K562 (cell line): ENCODE data around the gene NXF3. TPM values are rescaled to one million over a fixed set of nuclear protein-coding genes. Genes with fewer than 3 reads are reported as not detected.

Experiments
- ARID4B ChIP-seq: sonication (generic); formaldehyde crosslinking; IDR thresholded peaks from 2 replicates; pipeline ENCODE4 v1.8.0; 2022; ENCODE audit warnings: mild to moderate bottlenecking, missing genetic modification reagents
- ELK1 ChIP-seq: sonication (generic); formaldehyde crosslinking; IDR thresholded peaks from 2 replicates; pipeline ENCODE4 v1.8.1; 2022; ENCODE audit warnings: missing genetic modification reagents
- HMGN3 ChIP-seq: IDR thresholded peaks from 2 replicates; pipeline ENCODE4 v1.6.1; 2011; ENCODE audit warnings: borderline replicate concordance, low read depth, mild to moderate bottlenecking, mixed read lengths, low read length; ENCODE audit not compliant: insufficient read length; ENCODE audit errors: extremely low read depth
- NFXL1 ChIP-seq: fragments of 450-650 bp; formaldehyde crosslinking; IDR thresholded peaks from 2 replicates; pipeline ENCODE4 v1.4.0; 2021; ENCODE audit warnings: mild to moderate bottlenecking
- NONO ChIP-seq, 2 experiments: fragments of 200-400 bp in 1 of 2; fragments of 450-650 bp in 1 of 2; formaldehyde crosslinking in 1 of 2; IDR thresholded peaks; 2 replicates each; pipeline ENCODE4 v1.6.1; 2017; ENCODE audit warnings: low read depth in 2 of 2, mild to moderate bottlenecking in 2 of 2, moderate library complexity in 2 of 2, low read length in 1 of 2
- NR2C1 ChIP-seq, 2 experiments: fragments of 450-650 bp; IDR thresholded peaks; 2 replicates each; pipeline ENCODE4 v1.6.1; 2017; ENCODE audit warnings: mild to moderate bottlenecking in 2 of 2, antibody characterized with exemption in 1 of 2, inconsistent platforms in 1 of 2, missing compliant biosample characterization in 1 of 2, missing genetic modification characterization in 1 of 2
- RBM17 ChIP-seq: fragments of 200-400 bp; formaldehyde crosslinking; IDR thresholded peaks from 2 replicates; pipeline ENCODE4 v1.6.1; 2017; ENCODE audit warnings: low read depth, mild to moderate bottlenecking, low read length, borderline replicate concordance
- SNRNP70 ChIP-seq: fragments of 200-400 bp; formaldehyde crosslinking; optimal IDR thresholded peaks from 2 replicates; pipeline ENCODE3; 2017; ENCODE audit warnings: low read depth, low read length
- TBP ChIP-seq: optimal IDR thresholded peaks from 2 replicates; pipeline ENCODE3; 2011; ENCODE audit warnings: low read depth, low read length, improper control_type of control experiment
- WHSC1 ChIP-seq: IDR thresholded peaks from one replicate; pipeline ENCODE4 v1.6.1; 2012; ENCODE audit warnings: low read length, control low read depth, inconsistent platforms
- ZNF134 ChIP-seq: fragments of 250-450 bp; sonication (Bioruptor Pico); conservative IDR thresholded peaks from 2 replicates; pipeline ENCODE4 v1.4.0; 2020
- ZNF253 ChIP-seq: fragments of 250-450 bp; sonication (Bioruptor Pico); conservative IDR thresholded peaks from 2 replicates; pipeline ENCODE4 v1.6.1; 2021; ENCODE audit warnings: mild to moderate bottlenecking
- ZNF280B ChIP-seq: fragments of 250-450 bp; sonication (Bioruptor Pico); IDR thresholded peaks from 2 replicates; pipeline ENCODE4 v1.5.1; 2021; ENCODE audit warnings: mild to moderate bottlenecking
- ZNF316 ChIP-seq: fragments of 450-650 bp; IDR thresholded peaks from 2 replicates; pipeline ENCODE4 v1.6.1; 2016
- ZNF354B ChIP-seq: fragments of 250-450 bp; sonication (Bioruptor Pico); IDR thresholded peaks from 2 replicates; pipeline ENCODE4 v1.4.0; 2020
- ZNF436 ChIP-seq: fragments of 250-450, 450-650 bp; sonication (Bioruptor Pico); formaldehyde crosslinking; IDR thresholded peaks from 2 replicates; pipeline ENCODE4 v1.7.0; 2020; ENCODE audit warnings: mild to moderate bottlenecking
- ZNF507 ChIP-seq: conservative IDR thresholded peaks from 2 replicates; pipeline ENCODE4 v1.6.1; 2017; ENCODE audit warnings: missing genetic modification characterization, missing compliant biosample characterization
- ZZZ3 ChIP-seq: fragments of 450-650 bp; IDR thresholded peaks from 2 replicates; pipeline ENCODE4 v1.6.1; 2016; ENCODE audit warnings: antibody characterized with exemption, mild to moderate bottlenecking, moderate library complexity
- polyA plus RNA-seq, 8 experiments: library from polyadenylated mRNA; depleted of rRNA in 4 of 8; stranded (reverse) in 5 of 8; unstranded in 3 of 8; fragments of >200 nt; fragmentation: Nextera tagmentation in 2 of 8; fragmentation: Illumina TruSeq in 1 of 8; extraction: Ambion mirVana in 2 of 8; extraction: Trizol in 1 of 8; gene quantifications; 2 replicates each; pipeline versions ENCODE4 v1.2.1 to v1.2.3, GENCODE V29; 2011 to 2014; ENCODE audit warnings: inconsistent platforms in 1 of 8, missing spikeins in 1 of 8
- total RNA-seq, 7 experiments: library from RNA; depleted of rRNA in 6 of 7; stranded (reverse); fragments of >200 nt in 6 of 7; fragmentation: Illumina TruSeq in 2 of 7; extraction: Trizol in 2 of 7; gene quantifications; 2 replicates each; pipeline versions ENCODE4 v1.2.1 to v1.2.3, GENCODE V29; 2011 to 2021; ENCODE audit warnings: low replicate concordance in 1 of 7
- TF ChIP-seq, protein P1 (sequence below): fragments of 250-450 bp; sonication (Bioruptor Pico); IDR thresholded peaks from 2 replicates; pipeline ENCODE4 v1.8.0; 2021; ENCODE audit warnings: moderate library complexity, mild to moderate bottlenecking, inconsistent platforms
- TF ChIP-seq, protein P2 (sequence below): sonication (generic); formaldehyde crosslinking; IDR thresholded peaks from 2 replicates; pipeline ENCODE4 v1.8.0; 2022; ENCODE audit warnings: mild to moderate bottlenecking, missing genetic modification reagents
- TF ChIP-seq, protein P3 (sequence below): fragments of 250-450 bp; sonication (Bioruptor Pico); IDR thresholded peaks from 2 replicates; pipeline ENCODE4 v1.5.0; 2021

NXF3 gene
- total and polyA plus RNA-seq, 9 of the 15 experiments (the other 6 are each of a cell fraction or from before 2014, with no cell fraction given) = 0.18 to 0.40 (median 0.28) TPM; not detected in 2

DNA sequence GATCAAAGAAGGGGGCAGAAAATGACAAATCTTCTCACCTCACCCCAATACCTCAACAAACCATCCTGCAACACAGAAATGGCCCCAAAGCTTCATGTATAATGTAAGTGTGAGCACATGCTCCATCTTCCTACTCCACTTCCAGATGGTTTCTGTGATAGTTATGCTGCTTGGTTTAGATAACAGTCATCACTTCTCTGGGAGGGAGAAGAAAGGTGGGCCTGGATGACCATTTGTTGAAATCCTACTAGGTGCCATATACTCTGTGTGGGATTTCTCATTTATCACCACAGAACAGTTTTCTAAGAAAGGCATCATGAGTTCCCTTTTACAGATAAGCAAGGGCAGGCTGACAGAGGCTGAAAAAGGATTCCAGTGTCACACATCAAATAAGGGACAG lies 31.3 kb upstream of the NXF3 start (continued):
- TF ChIP-seq HMGN3 = peak; percentile 40
- TF ChIP-seq ZNF436 (CRISPR knock-in tag) = no peak
- TF ChIP-seq NFXL1 (CRISPR knock-in tag) = no peak
- TF ChIP-seq WHSC1 = no peak
- TF ChIP-seq ZNF253 (CRISPR knock-in tag) = no peak
- TF ChIP-seq, protein P1, sequence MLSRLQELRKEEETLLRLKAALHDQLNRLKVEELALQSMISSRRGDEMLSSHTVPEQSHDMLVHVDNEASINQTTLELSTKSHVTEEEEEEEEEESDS = no peak
- TF ChIP-seq ZZZ3 = no peak
- TF ChIP-seq, protein P2, sequence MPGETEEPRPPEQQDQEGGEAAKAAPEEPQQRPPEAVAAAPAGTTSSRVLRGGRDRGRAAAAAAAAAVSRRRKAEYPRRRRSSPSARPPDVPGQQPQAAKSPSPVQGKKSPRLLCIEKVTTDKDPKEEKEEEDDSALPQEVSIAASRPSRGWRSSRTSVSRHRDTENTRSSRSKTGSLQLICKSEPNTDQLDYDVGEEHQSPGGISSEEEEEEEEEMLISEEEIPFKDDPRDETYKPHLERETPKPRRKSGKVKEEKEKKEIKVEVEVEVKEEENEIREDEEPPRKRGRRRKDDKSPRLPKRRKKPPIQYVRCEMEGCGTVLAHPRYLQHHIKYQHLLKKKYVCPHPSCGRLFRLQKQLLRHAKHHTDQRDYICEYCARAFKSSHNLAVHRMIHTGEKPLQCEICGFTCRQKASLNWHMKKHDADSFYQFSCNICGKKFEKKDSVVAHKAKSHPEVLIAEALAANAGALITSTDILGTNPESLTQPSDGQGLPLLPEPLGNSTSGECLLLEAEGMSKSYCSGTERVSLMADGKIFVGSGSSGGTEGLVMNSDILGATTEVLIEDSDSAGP = no peak
- no peak for TF ChIP-seq RBM17
- TF ChIP-seq ARID4B (CRISPR knock-in tag) = no peak
- TF ChIP-seq ZNF316 = no peak
- TF ChIP-seq, protein P3, sequence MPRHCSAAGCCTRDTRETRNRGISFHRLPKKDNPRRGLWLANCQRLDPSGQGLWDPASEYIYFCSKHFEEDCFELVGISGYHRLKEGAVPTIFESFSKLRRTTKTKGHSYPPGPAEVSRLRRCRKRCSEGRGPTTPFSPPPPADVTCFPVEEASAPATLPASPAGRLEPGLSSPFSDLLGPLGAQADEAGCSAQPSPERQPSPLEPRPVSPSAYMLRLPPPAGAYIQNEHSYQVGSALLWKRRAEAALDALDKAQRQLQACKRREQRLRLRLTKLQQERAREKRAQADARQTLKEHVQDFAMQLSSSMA (CRISPR knock-in tag) = no peak
- no peak for TF ChIP-seq ELK1 (CRISPR knock-in tag)
- TF ChIP-seq ZNF354B (CRISPR knock-in tag) = no peak
- TF ChIP-seq ZNF280B (CRISPR knock-in tag) = no peak
- no peak for TF ChIP-seq ZNF507 (tag)
- no peak for TF ChIP-seq NONO (IDR thresholded peaks at IDR 0.05; ENCODE audit: low read depth in 2 of 2, low read length in 1 of 2)
- TF ChIP-seq ZNF134 (CRISPR knock-in tag) = no peak
- TF ChIP-seq SNRNP70 = no peak
- TF ChIP-seq TBP = no peak
- TF ChIP-seq NR2C1 (IDR thresholded peaks at IDR 0.05) = no peak
- peak; percentile 54 for TF ChIP-seq NR2C1 (tag; IDR thresholded peaks at IDR 0.05)
